ENCODE data around the gene LRSAM1.

LRSAM1 gene

DNA sequence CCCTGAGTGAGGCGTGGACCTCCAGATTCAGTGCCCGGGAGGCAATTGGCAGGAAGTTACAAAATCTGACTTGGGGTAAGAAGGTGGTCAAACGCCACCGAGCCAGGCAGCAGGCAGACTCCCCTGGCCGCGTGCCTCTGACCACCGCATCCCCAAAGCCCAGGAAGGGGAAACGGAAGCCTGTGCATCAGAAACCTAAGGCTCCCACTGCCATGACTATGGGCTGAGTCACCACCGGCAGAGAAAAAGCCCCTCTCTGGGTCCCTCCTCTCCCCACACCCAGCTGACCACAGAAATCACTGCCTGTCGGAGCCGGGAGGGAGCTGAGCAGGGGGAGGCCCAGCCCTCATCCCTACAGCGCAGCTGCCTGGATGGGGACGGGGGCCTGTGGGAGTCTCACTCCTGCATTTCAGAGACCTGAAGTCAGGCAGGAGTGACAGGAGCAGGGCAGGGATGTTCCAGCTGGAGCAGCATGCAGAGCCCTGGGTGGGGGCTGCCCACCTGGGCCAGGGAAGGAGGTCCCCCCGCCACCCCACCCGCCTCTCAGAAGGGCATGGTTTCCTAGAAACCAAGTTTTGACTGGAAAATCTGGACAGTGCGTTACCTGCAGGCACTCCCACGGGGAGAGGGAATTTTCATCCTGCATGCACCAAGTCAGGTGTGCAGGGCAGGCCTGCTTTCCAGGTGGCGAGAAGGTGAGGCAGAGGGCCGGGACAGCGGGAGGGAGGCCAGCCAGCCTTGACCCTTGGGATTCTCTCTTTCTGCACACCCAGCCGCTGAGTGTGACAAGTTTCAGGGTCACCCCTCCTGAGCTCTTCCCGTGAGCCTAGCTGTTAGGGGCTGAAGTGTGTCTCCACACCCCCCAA, 68.2 kb downstream of the LRSAM1 start:
- no peak for DNase-seq

DNA sequence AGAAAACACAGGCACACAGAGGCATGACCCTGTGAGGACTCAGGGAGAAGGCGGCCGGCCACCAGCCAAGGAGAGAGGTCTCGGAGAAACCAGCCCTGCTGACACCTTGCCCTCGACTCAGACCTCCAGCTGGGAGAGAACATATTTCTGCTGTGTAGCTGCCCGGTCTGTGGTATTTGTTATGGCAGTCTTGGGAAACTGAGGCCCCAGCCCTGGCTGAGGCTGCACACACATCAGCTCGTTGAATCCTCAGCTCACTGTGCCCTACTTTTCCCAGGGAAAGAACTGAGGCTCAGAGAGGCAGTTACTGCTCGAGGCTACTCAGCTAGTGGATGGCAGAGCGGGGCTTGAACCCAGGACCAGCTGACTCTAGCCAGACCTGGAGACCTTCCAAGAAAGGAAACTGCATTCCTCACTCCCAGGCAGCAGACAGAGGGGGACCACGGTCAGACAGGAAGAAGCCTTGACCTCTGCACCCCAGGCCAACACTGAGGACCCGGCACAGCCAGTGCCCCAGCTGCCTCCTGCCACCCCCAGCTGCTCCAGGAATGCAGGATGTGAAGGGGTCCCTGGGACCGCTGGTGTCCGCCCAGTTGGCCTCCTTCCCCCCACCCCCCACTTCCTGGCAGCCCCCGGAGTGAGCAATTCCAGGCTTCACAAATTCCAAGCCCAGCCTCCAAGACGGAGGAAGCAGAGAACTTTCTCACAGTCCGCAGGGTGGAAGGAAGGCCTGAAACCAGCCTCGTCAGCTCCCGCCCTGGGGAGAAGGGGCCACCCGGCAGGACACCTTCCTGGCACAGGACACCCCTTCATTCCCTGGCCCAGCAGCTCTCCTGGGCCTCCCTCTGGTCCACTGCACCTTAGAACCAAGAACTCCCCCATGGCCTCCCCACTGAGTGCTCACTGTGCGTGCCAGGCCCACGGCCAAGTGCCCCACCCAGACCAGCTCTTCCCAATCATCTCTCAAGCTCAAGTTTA, 69.9 kb downstream of the LRSAM1 start:
- DNase-seq, result no peak

DNA sequence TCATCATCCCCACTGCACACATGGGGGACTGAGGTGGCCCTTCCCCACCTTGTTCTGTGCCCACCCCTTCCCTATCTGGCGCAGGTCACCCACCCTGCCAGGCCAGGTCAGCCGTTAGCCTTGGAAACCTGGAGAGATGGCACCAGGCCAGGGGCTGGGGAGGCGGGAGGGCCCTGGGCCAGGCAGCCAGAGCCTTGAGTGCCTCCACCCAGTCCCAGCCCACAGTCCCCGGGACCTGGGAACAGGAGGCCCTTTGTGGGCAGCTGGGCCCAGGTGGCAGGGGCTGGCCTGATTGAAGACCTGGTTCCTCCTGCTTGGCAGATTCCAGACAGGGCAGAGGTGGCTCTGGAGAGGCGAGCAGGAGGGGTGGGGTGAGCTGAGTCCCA, 70.6 kb downstream of the LRSAM1 start:
- DNase-seq, result no peak

DNA sequence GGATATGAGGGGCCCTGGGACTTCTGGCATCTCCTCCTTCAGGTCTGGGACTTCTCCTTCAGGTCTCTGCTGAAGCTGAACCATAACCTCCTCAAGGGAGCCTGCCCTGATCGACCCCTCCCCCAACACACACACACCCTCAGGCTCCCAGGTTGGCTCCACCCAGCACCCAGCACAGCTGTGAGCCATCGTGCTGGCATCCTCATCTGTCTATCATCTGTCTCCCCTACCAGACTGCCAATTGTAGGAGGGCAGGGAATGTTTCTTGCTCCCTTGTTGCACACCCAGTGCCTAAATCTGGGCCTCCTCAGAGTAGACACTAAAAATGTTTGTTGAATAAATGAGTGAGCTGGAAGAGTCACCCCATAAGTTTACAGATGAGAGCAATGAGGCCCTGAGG, 71.4 kb downstream of the LRSAM1 start:
- no peak for DNase-seq

DNA sequence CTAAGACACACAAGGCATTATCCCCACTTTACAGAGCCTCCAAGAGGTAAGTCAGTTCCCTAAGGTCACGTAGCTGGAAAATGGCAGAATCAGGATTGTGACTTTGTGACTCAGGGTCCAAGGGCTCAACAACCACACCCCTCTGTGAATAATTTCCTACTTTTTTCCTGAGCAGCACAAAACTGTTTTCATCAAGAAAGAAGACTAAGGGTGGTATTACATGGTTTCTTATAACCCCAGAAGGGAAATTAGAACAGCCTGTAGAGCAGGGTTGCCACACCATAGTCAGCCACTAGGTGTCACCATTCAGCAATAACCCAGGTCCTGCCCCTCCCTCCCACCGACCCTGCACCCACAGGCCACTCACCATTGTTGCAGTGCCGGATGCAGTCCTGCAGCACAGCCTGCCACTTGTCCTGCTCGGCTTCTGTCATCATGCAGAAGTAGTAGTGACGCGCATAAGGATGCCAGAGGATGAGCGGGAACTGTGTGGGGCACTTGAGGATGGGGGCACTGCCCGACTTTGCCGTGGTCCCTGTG, 72.1 kb downstream of the LRSAM1 start:
- no peak for DNase-seq

DNA sequence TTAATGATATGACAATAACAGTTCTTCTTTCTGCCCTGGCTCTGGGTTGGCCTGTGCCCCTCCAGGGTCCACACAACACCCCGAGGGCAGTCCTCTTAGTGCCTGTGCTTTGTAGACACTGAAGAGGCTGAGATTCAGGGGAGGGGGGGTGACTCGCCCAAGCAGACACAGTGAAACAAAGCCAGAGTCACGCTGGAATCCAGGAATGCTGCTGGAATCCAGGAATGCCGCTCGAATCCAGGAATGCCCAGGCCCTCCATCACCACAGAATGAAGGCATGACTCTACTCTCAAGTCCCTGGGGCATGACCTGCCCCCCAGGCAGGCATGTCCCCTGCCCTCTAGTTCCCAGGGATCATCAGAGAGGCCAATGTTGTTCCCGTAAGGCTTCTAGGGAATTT, 73.1 kb downstream of the LRSAM1 start:
- DNase-seq, result no peak

DNA sequence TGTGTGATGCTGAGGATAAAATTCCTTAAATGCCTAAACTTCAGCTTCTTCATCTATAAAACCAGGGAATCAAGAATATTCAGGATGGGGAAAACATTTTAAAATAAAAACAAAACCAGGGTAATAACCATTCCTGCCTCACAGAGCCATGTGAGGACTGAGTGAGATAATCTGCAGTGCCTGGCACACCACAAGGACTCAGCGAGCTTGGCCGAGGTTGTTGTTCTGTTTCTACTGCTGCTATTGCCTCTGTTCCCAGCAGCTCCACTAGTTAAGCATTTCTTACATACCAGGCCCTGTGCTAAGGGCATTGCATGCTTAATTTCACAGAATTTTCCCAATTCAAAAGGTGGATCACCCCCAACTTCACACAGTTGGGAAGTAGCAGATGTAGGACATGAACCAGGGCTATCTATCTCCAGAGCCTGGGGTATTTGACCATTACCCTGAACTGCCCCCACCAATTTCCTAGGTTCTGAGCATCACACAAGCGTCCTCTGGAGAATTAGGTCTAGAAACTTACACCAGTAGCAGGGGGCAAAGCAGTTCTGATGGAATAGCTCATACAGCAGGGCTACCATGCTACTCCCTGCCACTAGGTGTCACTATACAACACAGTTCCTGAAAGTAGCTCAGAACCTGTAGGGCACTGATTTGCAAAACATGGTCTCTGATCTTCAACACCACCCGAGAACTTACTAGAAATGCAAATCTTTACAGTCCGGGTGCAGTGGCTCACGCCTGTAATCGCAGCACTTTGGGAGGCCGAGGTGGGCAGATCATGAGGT, 74.3 kb downstream of the LRSAM1 start:
- DNase-seq, result peak in 1 of 6 experiments; percentile 18

DNA sequence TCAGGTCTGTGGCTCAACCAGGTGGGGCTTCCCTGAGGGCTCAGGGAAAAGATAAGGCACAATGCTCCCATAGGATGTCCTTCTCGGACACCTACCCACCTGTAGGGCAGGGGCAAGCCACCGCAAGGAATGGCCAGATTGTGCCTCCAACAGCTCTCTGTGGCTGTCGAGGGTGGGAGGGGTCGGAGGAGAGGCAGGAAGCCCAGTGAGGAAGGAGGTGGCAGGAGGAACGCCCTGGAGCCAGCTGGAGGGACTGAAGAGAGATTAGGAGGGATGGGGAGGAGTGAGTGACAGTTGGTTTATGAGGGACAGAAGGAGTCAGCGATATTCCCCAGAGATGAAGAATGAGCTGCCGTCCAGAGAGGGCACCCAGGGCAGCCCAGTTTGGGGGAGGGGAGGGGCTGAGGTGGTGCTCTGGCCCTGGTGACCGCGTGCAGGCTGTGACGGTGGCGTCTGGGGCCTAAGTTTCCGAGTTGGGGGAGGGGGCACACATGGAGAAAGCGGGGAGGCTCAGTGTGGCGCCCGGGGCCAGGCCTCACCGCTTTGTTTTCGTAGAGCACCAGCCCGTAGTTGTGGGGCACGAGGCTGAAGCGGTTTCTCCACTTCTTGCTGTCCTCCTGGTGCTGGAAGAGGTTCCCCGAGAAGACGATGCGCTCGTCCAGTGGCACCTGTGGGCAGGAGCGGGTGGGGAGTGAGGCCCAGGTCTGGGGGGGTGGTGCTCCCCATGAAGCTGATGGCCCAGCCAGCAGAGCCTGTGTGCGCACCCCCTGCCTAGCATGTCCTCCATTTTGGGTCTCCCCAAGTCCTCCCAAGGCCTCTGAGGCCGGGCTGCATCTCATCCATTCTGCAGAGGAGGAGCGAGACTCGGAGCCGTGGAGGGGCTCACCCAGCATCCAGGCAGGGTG, 75.6 kb downstream of the LRSAM1 start:
- no peak for DNase-seq

DNA sequence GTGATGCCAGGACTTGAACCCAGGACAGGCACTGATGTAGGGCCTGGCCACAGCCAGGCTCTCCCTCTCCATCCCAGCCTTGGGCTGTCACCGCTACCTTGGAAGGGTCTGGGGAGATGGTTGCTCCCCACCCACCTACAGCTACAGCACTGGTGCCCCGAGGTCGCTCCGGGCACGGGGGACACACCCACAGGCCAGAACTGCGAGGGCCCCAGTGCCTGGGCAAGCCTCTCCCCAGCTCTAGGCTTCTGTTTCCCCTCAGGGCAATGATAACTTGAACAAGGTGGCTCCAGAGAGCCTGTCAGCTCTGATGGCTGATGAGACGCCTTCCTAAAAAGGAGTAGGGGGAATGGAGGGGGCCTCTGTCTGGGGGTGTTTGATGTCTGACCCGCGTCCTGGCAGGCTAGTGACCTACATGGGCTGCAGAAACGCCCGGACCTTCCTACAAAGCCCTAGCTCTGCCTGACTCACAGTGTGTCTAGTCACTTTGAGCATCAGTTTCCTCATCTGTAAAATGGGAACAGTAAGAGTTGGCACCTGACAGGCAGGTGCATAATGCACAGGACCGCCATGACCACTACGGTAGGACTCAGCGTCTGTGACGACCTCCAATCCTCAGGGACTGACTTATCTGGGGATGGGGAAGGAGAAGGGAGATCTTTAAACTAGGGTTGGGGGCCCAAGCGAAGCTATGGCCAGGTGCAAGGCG, 76.4 kb downstream of the LRSAM1 start:
- no peak for DNase-seq

DNA sequence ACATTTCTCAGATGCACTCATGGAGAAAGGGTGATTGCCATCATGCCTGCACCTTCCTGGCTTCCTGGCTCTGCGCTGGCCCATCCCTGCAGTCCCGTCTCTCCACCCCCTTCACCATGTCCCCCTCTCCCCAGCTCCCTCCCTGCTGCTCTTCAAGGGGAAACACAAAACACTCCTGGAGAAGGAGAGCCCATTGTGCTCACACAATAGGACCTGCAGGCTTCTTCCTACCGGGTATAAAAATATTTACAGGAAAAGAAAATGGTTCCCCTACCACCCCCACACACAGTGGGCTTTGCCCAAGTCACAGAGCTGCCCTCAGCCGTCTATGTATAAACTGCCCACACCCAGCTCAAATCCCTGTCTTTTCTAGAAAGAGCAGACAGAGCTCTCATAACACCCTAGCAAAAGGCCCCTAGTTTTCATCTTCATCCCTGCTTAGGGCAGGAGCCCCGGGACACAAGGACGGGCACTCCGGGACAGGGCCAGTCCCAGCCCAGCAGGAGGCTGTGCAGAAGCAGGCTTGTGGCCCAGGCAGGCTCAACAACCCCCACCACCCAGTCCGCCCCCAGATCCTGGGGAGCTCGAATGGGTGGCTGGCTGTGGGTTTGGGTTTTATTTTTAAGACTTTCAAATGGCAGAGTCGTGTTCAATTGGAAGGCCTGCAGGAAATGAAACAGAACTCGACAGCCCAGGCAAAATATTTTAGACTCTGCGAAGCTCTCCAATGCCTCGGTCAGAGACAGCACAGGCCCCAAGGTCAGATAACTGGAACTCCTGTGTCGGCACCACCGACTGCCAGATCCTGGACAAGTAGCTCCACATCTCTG, 77.3 kb downstream of the LRSAM1 start:
- no peak for DNase-seq

DNA sequence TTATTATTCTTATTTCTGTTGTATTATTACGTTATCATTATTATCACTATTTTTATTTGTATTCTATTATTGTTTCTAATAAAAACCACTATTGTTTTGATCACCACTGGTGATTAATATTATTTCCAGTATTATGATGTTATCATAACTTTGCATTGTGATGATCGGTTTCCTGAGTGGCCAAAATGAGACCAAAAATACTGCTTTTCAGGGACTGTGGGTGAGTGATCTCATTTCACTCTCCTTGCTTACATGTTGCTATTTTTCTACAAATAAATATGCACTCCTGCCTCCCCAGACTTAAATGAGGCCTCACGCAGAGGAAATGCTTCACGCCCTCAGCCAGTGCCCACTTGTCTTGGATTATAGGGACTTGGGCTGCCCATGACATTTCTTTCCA, 78.4 kb downstream of the LRSAM1 start:
- no peak for DNase-seq

DNA sequence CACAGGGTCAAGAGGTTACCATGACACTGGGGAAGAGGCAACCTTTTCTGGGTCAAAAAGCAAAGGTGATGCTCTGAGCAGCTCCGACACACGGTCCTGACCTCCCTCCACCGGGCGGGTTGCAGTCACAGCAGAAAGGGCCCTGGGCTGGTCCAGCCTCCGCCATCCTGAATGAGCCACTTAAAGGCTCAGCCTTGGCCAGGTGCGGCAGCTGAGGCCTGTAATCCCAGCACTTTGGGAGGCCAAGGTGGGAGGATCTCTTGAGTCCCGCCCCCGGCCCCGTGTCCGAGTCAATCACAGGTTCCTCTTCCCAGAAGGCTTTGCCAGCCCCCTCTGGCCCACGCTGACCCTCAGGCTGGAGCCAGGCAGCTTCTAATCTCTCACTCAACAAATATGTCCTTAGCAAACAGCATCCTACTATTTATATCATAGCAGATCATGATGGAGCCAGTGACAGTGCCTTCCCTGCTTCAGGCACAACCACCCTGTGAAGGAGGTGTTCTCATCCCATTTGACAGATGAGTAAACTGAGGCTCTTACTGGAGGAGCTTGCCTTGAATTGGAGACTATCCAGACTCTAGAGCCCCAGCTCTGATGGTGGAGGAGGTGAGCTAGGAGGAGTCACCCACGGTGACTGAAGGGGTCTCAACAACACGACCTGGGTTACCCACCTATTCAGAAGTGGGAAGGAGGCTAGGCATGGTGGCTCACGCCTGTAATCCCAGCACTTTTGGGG, 79.1 kb downstream of the LRSAM1 start:
- DNase-seq, result no peak

DNA sequence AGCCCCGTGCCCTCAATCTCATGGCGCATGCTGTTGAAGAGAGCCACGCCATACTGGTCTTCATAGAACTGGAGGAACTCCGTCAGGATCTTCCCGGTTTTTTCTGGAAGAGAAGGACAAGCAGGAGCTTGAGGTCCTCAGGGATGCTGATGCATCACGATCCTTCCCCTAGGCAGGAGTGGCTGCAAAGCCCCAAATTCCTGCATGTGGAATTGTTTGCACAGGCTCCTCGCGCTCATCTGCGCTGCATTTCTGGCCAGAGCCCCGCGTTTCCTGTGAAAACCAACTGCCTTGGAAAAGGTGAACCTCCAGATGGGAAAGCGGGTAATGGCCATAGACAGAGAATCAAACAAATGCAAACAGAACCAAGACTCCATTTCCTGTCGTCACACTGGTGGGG, 80.4 kb downstream of the LRSAM1 start:
- DNase-seq, result no peak

DNA sequence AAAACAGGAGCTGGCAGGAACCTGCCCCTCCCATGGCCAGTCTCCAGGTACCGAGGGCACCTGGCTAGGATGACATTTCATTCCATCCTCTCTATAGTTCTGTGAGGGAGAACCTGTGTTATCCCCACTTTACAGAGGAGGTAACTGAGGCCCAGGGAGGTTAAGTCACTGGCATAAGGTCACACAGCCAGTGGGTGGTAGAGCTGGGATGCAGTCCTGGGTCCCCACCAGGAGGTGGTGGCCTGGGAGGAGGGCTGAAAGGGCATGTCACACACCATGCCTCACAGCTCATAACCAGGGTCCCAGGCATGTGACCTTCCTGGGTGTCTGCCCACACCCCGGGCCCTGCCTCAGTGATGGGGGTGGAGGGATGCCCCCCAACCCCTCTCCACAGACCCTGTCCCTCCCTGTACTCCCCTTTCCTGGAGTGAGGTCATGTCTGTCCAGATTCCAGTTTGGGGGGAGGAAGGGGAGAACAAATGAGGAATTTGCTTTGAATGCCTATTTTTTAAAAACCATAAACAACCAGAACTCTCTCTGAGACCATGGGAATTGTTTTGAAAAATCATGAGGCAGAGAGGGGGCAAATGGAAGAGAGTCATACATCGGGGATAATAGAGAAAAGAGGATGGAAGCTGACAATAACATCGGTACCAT, 83.1 kb downstream of the LRSAM1 start:
- DNase-seq, result no peak

DNA sequence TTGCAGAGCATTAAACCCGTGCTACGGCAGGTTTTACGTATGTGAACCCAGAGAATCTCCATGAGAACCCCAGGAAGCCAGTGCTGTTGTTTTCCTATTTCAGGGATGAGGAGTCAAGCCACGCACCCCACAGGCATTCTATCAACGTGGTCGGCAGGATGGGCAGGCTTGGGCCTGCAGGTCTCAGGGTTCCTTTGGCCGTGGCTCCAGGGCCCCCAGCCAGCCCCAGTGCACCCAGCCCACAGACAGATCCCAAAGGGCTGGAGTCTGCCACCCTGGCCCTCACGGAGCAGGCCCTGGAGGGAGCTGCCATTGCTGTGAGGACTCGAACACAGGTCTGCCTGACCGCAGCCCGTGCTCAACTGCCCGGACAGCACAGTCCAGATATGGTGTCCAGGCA, 83.6 kb downstream of the LRSAM1 start:
- no peak for DNase-seq

DNA sequence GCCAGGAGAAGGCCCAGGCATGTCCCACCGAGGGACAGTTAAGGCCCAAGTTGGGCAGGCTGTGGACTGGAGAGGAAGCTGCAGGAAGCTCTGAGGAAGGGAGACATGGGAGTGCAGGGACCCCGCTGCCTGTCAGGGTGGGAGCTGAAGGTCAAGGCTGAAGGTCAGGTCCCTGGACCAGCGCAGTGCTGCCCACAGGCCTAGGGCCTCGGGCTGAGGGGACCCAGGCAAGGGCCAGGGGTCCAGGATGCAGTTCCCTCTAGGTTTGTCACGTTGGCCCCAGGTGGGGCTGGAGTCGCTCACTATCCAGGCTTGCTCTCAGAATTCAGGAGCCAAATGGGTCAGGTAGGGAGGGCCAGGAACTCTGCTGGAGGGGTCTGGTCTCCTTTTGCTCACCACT, 84.1 kb downstream of the LRSAM1 start:
- DNase-seq, result no peak

DNA sequence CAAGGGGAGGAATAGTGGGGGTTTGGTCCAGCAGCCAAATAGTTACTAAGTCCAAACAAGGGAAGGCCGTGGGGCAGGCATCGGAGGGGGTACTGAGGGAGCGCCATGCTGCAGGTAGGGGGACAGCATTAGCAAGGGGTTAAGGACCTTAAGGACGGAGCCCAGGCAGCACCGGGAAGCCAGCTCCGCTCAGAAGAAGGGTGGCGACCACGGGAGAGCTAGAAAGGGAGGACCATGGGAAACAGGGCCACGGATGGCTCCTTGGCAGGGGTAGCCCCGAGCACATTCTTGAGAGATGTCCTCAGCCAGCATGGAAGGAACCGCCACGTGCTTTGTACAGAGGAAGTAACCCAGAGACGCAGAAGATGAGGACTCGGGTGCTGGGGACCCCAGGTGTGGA, 84.5 kb downstream of the LRSAM1 start:
- DNase-seq, result no peak

DNA sequence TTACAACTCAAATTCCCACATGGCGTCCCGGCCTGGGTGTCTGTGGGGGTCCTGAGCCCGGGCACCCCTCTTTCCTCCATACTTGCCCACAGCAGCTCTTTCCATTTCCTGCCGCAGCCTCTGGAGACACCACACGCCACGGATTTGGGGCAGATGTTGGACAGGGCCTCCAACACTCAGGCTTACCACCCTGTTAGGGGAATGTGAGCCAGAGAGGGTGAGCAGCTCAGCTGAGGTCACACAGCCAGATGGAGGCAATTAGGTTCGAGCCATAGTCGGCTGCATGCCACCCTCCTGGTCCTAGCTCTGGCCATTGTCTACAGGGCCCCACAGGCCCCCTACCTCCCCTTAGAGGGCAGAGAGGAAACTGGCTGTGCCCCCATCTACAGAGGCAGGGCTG, 85.2 kb downstream of the LRSAM1 start:
- no peak for DNase-seq

DNA sequence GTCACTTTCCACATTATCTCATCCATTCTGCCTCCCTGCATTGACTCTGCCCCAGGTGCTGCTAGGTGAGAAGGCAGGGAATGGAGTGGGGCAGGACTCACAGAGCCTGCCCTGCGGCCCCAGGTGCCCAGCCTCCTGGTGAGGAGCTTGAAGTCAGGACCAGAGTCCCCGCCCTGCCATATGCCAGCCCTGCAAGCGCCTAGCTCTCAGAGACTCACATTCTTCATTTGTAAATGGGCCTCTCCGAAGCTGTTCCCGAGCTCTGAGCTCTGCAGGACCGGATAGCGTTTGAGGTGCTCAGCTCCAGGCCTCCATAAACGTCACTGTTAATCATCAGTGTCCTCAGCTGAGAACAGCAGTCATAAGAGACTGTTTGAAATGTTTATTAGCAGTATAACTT, 85.7 kb downstream of the LRSAM1 start:
- no peak for DNase-seq
